WERI-Rb-1 (cell line): ENCODE data around the gene DDC.
"Not testable (repeated sequence)": the region's sequence is repeated elsewhere in the genome, so short reads cannot be mapped to it uniquely, and the experiment has no call there.

Source experiments
- DNase-seq: peaks from one replicate; pipeline ENCODE4 v3.0.0-alpha.2; 2020
- H3K27ac ChIP-seq: fragments of 250-450 bp; sonication (Bioruptor Pico); 2 replicates; pipeline ENCODE4 v1.5.1; 2020; ENCODE audit warnings: mild to moderate bottlenecking, moderate library complexity
- H3K27me3 ChIP-seq: fragments of 250-450 bp; sonication (Bioruptor Pico); 2 replicates; pipeline ENCODE4 v1.5.1; 2021; ENCODE audit warnings: mild to moderate bottlenecking, low read depth, moderate library complexity; ENCODE audit not compliant: insufficient read depth, severe bottlenecking
- H3K36me3 ChIP-seq: fragments of 250-450 bp; sonication (Bioruptor Pico); 2 replicates; pipeline ENCODE4 v1.5.1; 2020; ENCODE audit warnings: mild to moderate bottlenecking, moderate library complexity
- H3K4me3 ChIP-seq: 2 replicates; pipeline ENCODE4 v1.5.1; 2011; ENCODE audit warnings: low read depth, mild to moderate bottlenecking, control low read depth, low read length
- H3K9me3 ChIP-seq: fragments of 250-450 bp; sonication (Bioruptor Pico); 2 replicates; pipeline ENCODE4 v1.5.1; 2021; ENCODE audit warnings: mild to moderate bottlenecking, moderate library complexity; ENCODE audit not compliant: severe bottlenecking
- CTCF ChIP-seq: IDR thresholded peaks from 2 replicates; pipeline ENCODE4 v1.5.1; 2011; ENCODE audit warnings: low read depth, mild to moderate bottlenecking, control low read depth, inconsistent platforms, low read length

The DDC gene

GRCh38 chr7:50554431-50555322 lies 10.5 kb downstream of the DDC start:
- no peak for TF ChIP-seq CTCF
- H3K9me3 ChIP-seq: no peaks in the 10 kb centered on the region
- no peak overlapping the region for H3K27ac ChIP-seq
- H3K4me3 ChIP-seq: no peak overlapping the region
- H3K36me3 ChIP-seq: no peaks in the 10 kb centered on the region
- no peaks in the 10 kb centered on the region for H3K27me3 ChIP-seq
- DNase-seq: no peak

DNA sequence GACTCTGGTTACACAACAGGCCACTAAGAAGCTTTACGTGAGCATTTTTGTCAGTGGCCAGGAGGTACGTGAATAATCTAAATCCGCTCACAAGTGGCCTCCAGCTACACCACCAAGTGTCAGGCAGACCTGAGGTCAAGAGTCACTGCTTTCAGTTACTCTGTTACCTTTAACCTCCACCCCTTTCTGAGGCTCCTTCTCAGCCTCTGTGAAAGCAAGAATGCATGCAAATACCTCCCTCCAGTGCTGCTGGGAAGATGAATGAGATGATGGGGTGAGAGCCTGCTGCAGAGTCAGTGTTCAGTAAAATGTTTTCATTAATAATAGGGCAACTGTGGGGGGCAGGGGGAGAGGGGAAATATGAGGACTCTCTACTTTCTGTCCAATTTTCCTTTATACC lies 11.2 kb downstream of the DDC start:
- Histone ChIP-seq H3K9me3 (no peaks in the 10 kb centered on the region), H3K27ac (no peak overlapping the region), H3K27me3 (no peaks in the 10 kb centered on the region), H3K4me3 (no peak overlapping the region), H3K36me3 (no peaks in the 10 kb centered on the region)
- no peak for TF ChIP-seq CTCF
- DNase-seq: no peak

DNA sequence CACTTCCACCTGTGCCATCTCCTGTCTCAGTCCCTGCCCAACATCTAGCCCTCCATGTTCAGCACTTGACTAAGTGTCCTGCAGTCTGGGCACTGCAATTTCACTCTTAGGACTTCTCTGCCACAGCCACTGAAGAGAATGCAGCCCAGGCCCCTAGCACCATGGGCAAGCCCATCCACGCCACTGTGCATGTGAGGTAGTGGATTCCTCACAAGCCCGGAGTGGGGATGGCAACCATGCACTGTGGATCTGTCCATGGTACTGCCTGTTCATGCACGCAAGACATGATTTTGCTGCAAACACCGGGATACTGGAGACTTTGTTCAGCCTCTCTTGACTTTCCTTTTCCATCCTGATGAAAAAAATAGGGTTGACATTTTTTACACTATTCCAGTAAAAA lies 12.3 kb downstream of the DDC start:
- Histone ChIP-seq H3K9me3 (no peaks in the 10 kb centered on the region), H3K27ac (no peak overlapping the region), H3K27me3 (no peaks in the 10 kb centered on the region), H3K4me3 (no peak overlapping the region), H3K36me3 (no peaks in the 10 kb centered on the region)
- TF ChIP-seq CTCF: no peak
- DNase-seq: no peak

DNA sequence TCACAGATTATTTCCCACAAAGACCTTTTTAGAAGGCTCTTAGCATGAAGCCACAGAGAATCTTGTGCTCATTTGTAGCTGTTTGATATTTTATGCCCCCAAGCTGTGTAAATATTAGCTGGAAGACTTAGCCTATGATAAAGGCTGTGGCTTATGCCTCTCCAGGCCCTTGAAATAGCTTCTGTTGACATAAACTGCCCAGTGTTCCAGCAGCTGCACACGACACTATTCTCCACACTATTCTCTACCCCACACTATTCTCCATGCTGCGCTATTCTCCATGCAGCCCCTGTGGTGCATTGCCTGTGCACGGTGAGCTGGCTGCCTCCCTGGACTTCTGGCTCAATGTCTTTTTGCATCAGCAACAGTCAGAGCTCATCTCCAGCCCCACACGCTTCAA lies 13.1 kb downstream of the DDC start:
- Histone ChIP-seq H3K4me3 (no peak overlapping the region), H3K27me3 (no peaks in the 10 kb centered on the region), H3K27ac (no peak overlapping the region), H3K9me3 (no peaks in the 10 kb centered on the region), H3K36me3 (no peaks in the 10 kb centered on the region)
- no peak for DNase-seq
- no peak for TF ChIP-seq CTCF

DNA sequence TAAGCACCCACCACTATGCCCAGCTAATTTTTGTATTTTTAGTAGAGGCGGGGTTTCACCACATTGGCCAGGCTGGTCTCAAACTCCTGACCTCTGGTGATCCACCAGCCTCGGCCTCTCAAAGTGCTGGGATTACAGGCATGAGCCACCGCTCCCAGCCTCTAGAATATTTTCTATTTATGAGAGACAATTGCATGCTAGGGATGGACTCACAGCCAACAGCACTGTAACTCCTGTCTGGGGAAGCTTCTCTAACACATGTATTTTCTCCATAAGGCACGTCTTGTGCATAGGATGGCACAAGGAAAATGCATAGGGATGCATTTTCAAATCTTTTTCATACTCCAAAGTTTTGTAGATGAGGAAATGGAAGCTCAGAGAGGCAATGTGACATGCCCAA lies 19.6 kb downstream of the DDC start:
- H3K27ac ChIP-seq, DNase-seq, H3K4me3 ChIP-seq, H3K9me3 ChIP-seq, H3K36me3 ChIP-seq, H3K27me3 ChIP-seq: not testable (repeated sequence)

DNA sequence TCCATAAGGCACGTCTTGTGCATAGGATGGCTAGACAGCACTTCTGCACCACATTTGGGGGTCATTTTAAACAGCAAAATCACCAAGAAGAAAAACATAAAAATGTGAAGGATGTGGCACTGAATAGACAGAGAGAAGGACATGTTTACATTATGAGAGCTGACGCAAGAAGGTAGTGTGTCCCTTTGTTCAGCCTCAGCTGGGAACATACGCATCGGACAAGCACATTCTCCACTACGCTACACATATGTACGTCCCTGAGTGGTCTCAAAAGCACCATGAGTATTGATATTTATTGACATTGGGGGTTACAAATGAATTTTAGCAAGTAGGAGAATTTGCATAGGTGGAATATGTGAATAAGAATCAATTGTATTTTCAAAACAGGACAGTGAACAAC lies 20.2 kb downstream of the DDC start:
- H3K27me3 ChIP-seq: no peaks in the 10 kb centered on the region
- H3K9me3 ChIP-seq: no peaks in the 10 kb centered on the region
- no peaks in the 10 kb centered on the region for H3K36me3 ChIP-seq
- no peak overlapping the region for H3K4me3 ChIP-seq
- no peak for TF ChIP-seq CTCF
- H3K27ac ChIP-seq: no peak overlapping the region
- DNase-seq: no peak
